ENCODE data around the gene LDHAL6B. TPM values are rescaled to one million over a fixed set of nuclear protein-coding genes. Genes with fewer than 3 reads are reported as not detected.
A peak's percentile ranks its signal among the peaks of the same experiment; 100 is the strongest.

Gene LDHAL6B
- total RNA-seq, 1 donor from 2014 or later, result not detected

GRCh38 chr15:59177317-59177660 lies 29.4 kb upstream of the LDHAL6B start:
- peaks cover 8% of the 10 kb centered on the region for H3K9me3 Mint-ChIP-seq
- TF ChIP-seq CTCF (IDR thresholded peaks at IDR 0.05), result no peak
- ChIA-PET POLR2A (no interaction called here), CTCF (interaction anchor here (0.9 kb wide), 1 partner anchor 353 kb away, joined by 3 read pairs; no protein-coding TSS in a partner anchor)
- DNase-seq (no peak), ATAC-seq (ENCODE audit: low read depth) (no peak)
- peaks cover 87% of the 10 kb centered on the region for H3K36me3 Mint-ChIP-seq (ENCODE audit: low read depth)
- H3K4me3 Mint-ChIP-seq, result no peak overlapping the region
- H3K4me1 Mint-ChIP-seq, result peaks cover 15% of the 10 kb centered on the region
- H3K27ac Mint-ChIP-seq, result peak overlapping the region; percentile 22
- no peaks in the 10 kb centered on the region for H3K27me3 Mint-ChIP-seq
- intact Hi-C loops (cut with micrococcal nuclease), result loop anchor here (5.0 to 10.0 kb wide), 2 partner anchors 60 to 198 kb away; partner anchors contain the start of gene MYO1E

- Mint-ChIP-seq H3K27me3 (no peaks in the 10 kb centered on the region), H3K36me3 (ENCODE audit: low read depth) (peaks cover 87% of the 10 kb centered on the region), H3K9me3 (peaks cover 8% of the 10 kb centered on the region), H3K4me3 (no peak overlapping the region), H3K27ac (no peak overlapping the region), H3K4me1 (peaks cover 15% of the 10 kb centered on the region)
- no peak for ATAC-seq (ENCODE audit: low read depth)
- CTCF ChIA-PET, result interaction anchor here (0.9 kb wide), 1 partner anchor 352 kb away, joined by 3 read pairs; no protein-coding TSS in a partner anchor
- no peak for TF ChIP-seq CTCF (IDR thresholded peaks at IDR 0.05)
- DNase-seq, result no peak
- intact Hi-C loops (cut with micrococcal nuclease), result loop anchor here (5.0 to 10.0 kb wide), 2 partner anchors 59 to 197 kb away; partner anchors contain the start of gene MYO1E
- POLR2A ChIA-PET, result no interaction called here
These were observed 28.4 kb upstream of the LDHAL6B start for GRCh38 chr15:59178151-59178695.

GRCh38 chr15:59179717-59180116 lies 26.9 kb upstream of the LDHAL6B start:
- TF ChIP-seq CTCF (IDR thresholded peaks at IDR 0.05), result no peak
- intact Hi-C loops (cut with micrococcal nuclease), result loop anchor here (5.0 to 10.0 kb wide), 2 partner anchors 58 to 195 kb away; partner anchors contain the start of gene MYO1E
- H3K36me3 Mint-ChIP-seq (ENCODE audit: low read depth), result peaks cover 87% of the 10 kb centered on the region
- no peak overlapping the region for H3K4me3 Mint-ChIP-seq
- H3K4me1 Mint-ChIP-seq, result peaks cover 15% of the 10 kb centered on the region
- ChIA-PET CTCF (no interaction called here), POLR2A (interaction anchor here (0.7 kb wide), 1 partner anchor 348 kb away, joined by 3 read pairs; no protein-coding TSS in a partner anchor)
- no peak overlapping the region for H3K27ac Mint-ChIP-seq
- H3K9me3 Mint-ChIP-seq, result peaks cover 8% of the 10 kb centered on the region
- H3K27me3 Mint-ChIP-seq, result no peaks in the 10 kb centered on the region
- DNase-seq (no peak), ATAC-seq (ENCODE audit: low read depth) (no peak)

GRCh38 chr15:59180945-59181600 lies 25.6 kb upstream of the LDHAL6B start:
- no peak for ATAC-seq (ENCODE audit: low read depth)
- Mint-ChIP-seq H3K9me3 (peaks cover 12% of the 10 kb centered on the region), H3K27ac (no peak overlapping the region), H3K4me1 (peaks cover 9% of the 10 kb centered on the region), H3K4me3 (no peak overlapping the region), H3K36me3 (ENCODE audit: low read depth) (peaks cover 86% of the 10 kb centered on the region), H3K27me3 (no peaks in the 10 kb centered on the region)
- intact Hi-C loops (cut with micrococcal nuclease), result no loop called here
- POLR2A ChIA-PET, result no interaction called here
- TF ChIP-seq CTCF (IDR thresholded peaks at IDR 0.05), result no peak
- CTCF ChIA-PET, result no interaction called here
- DNase-seq, result no peak

- intact Hi-C loops (cut with micrococcal nuclease), result no loop called here
- H3K4me3 Mint-ChIP-seq, result no peak overlapping the region
- ChIA-PET CTCF (interaction anchor here (0.6 kb wide), 1 partner anchor 143 kb away, joined by 3 read pairs; no protein-coding TSS in a partner anchor), POLR2A (no interaction called here)
- TF ChIP-seq CTCF (IDR thresholded peaks at IDR 0.05), result no peak
- H3K27me3 Mint-ChIP-seq, result no peaks in the 10 kb centered on the region
- ATAC-seq (ENCODE audit: low read depth), result no peak
- H3K4me1 Mint-ChIP-seq, result no peaks in the 10 kb centered on the region
- H3K36me3 Mint-ChIP-seq (ENCODE audit: low read depth), result peaks cover 85% of the 10 kb centered on the region
- no peak overlapping the region for H3K27ac Mint-ChIP-seq
- DNase-seq, result no peak
- peaks cover 14% of the 10 kb centered on the region for H3K9me3 Mint-ChIP-seq
These were observed 20.9 kb upstream of the LDHAL6B start for GRCh38 chr15:59185725-59186124.
